T-helper 17 cell (primary cell): ENCODE data around the gene MYL7. TPM values are rescaled to one million over a fixed set of nuclear protein-coding genes. Genes with fewer than 3 reads are reported as not detected.

Experiments
- ATAC-seq: fragments of 150-1000 bp; cut with Tn5 transposase; 2 replicates; pipeline ENCODE4 v1.10.0; 2021; ENCODE audit warnings: mild to moderate bottlenecking, moderate library complexity
- DNase-seq, 3 donors: peaks; one replicate each; pipeline versions ENCODE4 v3.0.0 to v3.0.0-alpha.2; 2020 to 2021
- H3K9me3 ChIP-seq: one replicate; pipeline ENCODE4 v1.7.0; 2013; ENCODE audit warnings: low read length, mild to moderate bottlenecking; ENCODE audit not compliant: control insufficient read depth, poor library complexity, severe bottlenecking
- H3K27ac Mint-ChIP-seq: one replicate; pipeline ENCODE4 v1.8.0; 2022; ENCODE audit warnings: mild to moderate bottlenecking, moderate library complexity, mixed read lengths
- H3K27me3 Mint-ChIP-seq: one replicate; pipeline ENCODE4 v1.8.0; 2022; ENCODE audit warnings: mixed read lengths
- H3K36me3 Mint-ChIP-seq: one replicate; pipeline ENCODE4 v1.8.0; 2022; ENCODE audit warnings: low read depth, mixed read lengths
- H3K4me1 Mint-ChIP-seq: one replicate; pipeline ENCODE4 v1.8.0; 2022; ENCODE audit warnings: mild to moderate bottlenecking, mixed read lengths
- H3K4me3 Mint-ChIP-seq: one replicate; pipeline ENCODE4 v1.8.0; 2022; ENCODE audit warnings: mild to moderate bottlenecking, moderate library complexity, mixed read lengths
- total RNA-seq, 4 donors: library from RNA in 2 of 4; stranded (reverse) in 2 of 4; gene quantifications; one replicate each; pipeline ENCODE4 v1.2.3 and lab custom pipeline; 2022 to 2026

The MYL7 gene
- total RNA-seq, 2 donors from 2014 or later: not detected

DNA sequence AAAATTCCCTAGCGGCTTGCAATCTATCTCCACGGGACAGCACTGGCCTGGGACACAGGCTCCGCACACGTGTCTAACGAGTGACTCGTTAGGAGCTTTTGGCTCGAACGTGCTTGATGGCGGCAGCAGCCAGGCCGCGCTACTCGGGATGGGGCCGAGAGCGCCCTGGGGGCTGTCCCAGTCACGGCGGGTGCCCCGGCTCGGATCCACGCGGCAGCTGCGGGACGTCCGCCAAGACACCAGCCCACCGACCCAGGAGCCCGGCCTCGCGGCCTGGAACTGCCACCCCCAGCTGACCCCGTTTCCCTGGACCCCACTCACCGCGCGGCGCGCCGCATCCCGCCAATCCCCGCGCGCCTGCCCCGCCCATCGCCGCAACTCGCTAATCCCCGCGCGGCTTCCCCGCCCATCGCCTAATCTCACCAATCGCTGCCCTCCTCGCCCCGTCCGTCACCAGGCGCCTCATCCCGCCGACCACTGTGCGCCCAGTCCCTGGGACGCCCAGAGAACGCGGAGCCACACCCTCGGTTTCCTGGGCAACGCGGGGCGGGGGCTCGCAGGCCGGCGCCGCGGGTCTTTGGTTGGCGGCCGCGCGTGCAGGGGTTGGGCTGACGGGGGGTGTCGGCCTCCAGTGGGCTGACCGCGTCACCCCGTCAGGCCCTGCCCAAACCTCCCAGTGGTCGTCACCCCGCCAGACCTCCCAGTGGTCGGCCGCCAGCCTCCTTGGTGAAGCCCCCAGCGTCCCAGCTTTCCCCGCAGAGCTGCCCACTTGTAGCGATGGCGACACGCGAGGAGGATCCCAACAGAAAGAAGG is 17.7 kb downstream of the MYL7 start, which contains the start of gene POLD2:
TSS of gene POLD2 (minus strand) at position 359 of the 814 bp plus-strand sequence. CDS start 1,495 bp downstream, outside the sequence.
- Mint-ChIP-seq H3K36me3 (no peaks in the 10 kb centered on the region), H3K4me3 (peak within 1 kb of the TSS; percentile 96), H3K4me1 (peaks cover 14% of the 10 kb centered on the region), H3K27ac (peak within 1 kb of the TSS; percentile 90), H3K27me3 (no peaks in the 10 kb centered on the region)
- DNase-seq (peak; percentile 95 to 96 (median 96)), ATAC-seq (peak; percentile 99)
- H3K9me3 ChIP-seq: no peaks in the 10 kb centered on the region

DNA sequence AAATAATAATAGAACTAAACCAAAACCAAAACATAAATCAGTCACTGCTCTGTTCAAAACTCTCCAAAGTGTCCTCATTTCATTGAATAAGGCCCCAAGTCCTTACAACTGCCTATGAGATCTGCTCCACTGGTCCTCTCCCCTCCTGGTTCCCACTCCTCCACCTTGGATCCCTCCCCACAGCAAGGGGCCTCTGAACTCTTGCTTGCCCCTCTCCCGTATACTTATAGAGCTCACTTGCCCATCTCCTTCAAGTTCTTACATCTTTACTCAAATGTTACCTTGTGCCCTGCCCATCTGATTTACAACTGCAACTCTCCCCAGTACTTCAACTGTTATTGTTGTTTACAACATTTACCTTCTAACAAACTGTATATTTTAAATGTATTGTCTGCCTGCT is 18.6 kb downstream of the MYL7 start:
- Mint-ChIP-seq H3K36me3 (no peaks in the 10 kb centered on the region), H3K4me1 (peaks cover 14% of the 10 kb centered on the region), H3K4me3 (peak overlapping the region; percentile 96), H3K27me3 (no peaks in the 10 kb centered on the region), H3K27ac (peak overlapping the region; percentile 90)
- DNase-seq (no peak), ATAC-seq (no peak)
- H3K9me3 ChIP-seq: no peaks in the 10 kb centered on the region

DNA sequence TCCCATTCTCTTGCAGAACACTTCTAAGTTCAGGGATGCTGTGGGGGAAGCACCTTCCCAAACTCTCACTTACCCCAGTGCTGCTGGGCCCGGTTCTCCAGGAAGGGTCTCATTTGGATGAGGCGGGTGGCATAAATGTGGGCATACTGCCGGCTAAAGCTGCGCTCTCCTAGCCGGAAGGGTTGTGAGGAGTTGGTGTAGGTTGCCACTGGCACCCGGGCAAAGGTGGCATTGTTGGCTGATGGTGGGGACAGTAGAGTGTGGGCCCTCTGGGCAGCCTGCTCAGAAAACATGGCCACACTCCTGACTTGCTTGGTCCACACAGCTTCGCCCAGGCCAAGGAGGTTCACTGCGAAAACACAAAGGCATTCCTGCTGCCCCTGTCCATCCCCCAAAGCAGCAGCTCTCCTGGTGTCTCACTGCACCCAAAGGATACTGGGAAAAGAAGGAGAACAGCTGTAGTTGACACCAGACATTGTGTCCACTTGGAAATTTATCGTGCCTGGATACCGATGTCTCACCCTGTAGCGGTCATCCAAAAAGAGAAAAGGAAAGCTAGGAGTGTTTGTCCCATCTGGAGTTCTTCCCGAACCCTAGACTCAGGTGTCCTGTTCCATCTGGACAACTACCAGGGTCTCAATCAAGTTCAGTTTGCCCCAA is 19.2 kb downstream of the MYL7 start:
- peaks cover 14% of the 10 kb centered on the region for H3K4me1 Mint-ChIP-seq
- H3K4me3 Mint-ChIP-seq: peak overlapping the region; percentile 96
- ATAC-seq: no peak
- no peaks in the 10 kb centered on the region for H3K9me3 ChIP-seq
- peak overlapping the region; percentile 90 for H3K27ac Mint-ChIP-seq
- no peaks in the 10 kb centered on the region for H3K36me3 Mint-ChIP-seq
- no peaks in the 10 kb centered on the region for H3K27me3 Mint-ChIP-seq
- no peak for DNase-seq

DNA sequence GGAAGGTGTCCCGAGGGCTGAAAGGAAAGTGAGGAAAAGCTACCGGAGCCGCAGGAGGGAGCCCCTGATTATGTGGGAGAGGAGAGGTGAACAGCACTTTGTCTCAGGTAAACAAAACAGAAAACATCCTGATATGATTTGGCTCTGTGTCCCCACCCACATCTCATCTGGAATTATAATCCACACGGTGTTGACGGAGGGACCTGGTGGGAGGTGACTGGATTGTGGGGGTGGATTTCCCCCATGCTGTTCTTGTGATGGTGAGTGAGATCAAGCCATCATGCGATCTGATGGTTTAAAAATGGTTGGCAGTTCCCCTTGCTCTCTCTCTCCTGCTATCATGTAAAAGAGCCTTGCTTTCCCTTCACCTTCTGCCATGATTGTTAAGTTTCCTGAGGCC is 20.7 kb downstream of the MYL7 start:
- Mint-ChIP-seq H3K27me3 (no peaks in the 10 kb centered on the region), H3K4me1 (peaks cover 14% of the 10 kb centered on the region), H3K4me3 (no peak overlapping the region), H3K36me3 (no peaks in the 10 kb centered on the region), H3K27ac (peak overlapping the region; percentile 53)
- DNase-seq: no peak
- ATAC-seq: no peak
- H3K9me3 ChIP-seq: no peaks in the 10 kb centered on the region

DNA sequence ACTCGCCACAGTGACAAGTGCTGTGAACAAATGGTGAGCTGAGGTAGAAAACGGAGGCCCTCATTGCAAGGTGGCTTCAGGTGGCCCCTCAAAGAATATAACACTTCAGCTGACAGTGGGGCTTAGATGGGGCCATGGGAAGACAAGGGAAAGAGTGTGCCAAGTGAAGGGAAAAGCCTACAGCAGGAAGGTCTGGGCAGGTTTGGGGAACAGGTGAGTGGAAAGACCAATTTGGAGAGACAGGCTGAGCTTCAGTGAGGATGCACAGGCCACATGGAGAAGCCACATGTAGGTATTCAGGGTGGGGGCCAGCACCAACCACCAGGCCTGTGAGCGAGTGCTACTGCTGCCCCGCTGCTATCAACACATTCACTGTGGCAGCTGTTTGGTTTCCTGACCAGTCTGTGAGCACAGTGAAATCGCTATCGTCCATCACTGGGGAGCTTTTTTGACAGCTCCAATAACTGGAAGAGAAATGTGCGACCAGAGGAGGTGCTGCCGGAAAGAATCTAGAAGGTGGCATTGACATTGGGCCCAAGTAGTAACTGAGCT is 21.2 kb downstream of the MYL7 start:
- Mint-ChIP-seq H3K4me1 (peaks cover 14% of the 10 kb centered on the region), H3K27me3 (no peaks in the 10 kb centered on the region), H3K27ac (peak overlapping the region; percentile 37), H3K4me3 (no peak overlapping the region), H3K36me3 (no peaks in the 10 kb centered on the region)
- no peaks in the 10 kb centered on the region for H3K9me3 ChIP-seq
- no peak for ATAC-seq
- no peak for DNase-seq

DNA sequence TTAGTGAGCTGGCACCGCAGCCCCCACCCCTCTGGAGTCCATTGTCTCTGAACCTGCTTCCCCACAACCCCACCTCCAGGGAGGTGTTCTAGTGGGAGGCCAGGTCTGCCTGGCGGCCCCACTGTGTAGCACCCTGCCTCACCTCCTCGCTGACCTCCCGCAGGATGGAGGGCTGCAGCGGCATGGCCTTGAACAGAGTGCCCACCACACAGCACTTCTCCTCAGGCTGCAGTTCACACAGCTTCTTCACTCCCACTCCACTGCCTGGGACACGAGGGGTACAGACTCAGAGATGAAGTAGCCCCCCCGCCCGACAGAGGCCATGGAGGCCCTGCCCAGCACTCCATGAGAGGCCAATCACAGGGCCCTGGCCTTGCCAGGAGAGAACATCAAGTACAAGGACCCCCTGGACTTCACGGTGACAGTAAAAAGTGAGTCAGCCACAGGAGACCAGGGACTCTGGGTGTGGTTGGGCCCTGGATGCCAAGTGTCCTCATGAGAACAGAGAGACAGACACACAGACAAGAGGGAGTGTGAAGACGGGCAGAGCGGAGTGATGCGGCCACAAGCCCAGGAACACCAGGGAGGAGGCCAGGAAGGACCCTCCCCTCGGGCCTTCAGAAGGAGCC is 23.2 kb downstream of the MYL7 start:
- no peaks in the 10 kb centered on the region for H3K9me3 ChIP-seq
- no peak overlapping the region for H3K4me3 Mint-ChIP-seq
- no peaks in the 10 kb centered on the region for H3K27me3 Mint-ChIP-seq
- no peak overlapping the region for H3K27ac Mint-ChIP-seq
- ATAC-seq (no peak), DNase-seq (no peak)
- H3K4me1 Mint-ChIP-seq: peaks cover 11% of the 10 kb centered on the region
- no peaks in the 10 kb centered on the region for H3K36me3 Mint-ChIP-seq

DNA sequence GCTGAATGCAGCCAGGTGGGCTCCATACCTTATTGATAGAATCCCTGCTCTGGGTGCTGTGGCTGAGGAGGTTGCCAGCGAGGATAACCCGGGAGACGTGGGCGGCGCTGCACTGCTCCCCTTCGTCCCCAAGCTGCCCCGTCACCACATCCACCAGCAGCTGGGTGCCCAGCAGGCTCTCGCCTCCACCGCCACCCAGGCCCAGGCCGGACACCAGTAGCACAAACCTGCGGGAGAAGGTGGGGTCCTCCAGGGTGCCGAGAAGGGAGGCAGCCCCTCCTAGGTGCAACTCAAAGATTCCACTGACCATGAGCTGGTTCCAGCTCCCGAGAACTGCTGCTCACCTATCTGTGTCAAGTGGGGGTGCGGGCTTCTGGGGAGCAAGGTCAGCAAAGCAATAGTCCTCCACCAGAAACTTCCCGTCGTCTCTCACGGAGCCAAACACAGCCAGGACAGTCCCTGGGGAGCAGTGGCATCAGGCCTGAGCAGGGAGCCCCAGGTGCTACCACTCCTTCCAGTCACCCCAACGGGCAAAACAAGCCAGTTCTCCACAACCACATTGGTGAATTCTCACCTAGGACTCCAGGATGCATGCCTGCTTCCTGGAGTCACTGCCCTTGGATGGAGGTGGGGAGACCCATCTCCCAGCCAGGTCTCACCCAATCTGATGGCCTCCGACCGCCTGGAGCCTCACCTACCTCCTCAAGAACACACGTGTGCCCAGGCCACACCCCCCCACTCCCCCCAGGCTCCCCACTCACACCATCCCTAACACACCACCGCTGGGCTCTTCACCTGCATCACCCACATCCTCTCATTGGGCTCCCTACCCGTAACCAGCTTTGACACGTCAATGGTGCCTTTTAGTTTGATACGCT is 24.1 kb downstream of the MYL7 start:
- H3K36me3 Mint-ChIP-seq: no peaks in the 10 kb centered on the region
- H3K27ac Mint-ChIP-seq: no peak overlapping the region
- ATAC-seq (no peak), DNase-seq (no peak)
- no peaks in the 10 kb centered on the region for H3K27me3 Mint-ChIP-seq
- H3K4me1 Mint-ChIP-seq: peaks cover 7% of the 10 kb centered on the region
- no peak overlapping the region for H3K4me3 Mint-ChIP-seq
- no peaks in the 10 kb centered on the region for H3K9me3 ChIP-seq

DNA sequence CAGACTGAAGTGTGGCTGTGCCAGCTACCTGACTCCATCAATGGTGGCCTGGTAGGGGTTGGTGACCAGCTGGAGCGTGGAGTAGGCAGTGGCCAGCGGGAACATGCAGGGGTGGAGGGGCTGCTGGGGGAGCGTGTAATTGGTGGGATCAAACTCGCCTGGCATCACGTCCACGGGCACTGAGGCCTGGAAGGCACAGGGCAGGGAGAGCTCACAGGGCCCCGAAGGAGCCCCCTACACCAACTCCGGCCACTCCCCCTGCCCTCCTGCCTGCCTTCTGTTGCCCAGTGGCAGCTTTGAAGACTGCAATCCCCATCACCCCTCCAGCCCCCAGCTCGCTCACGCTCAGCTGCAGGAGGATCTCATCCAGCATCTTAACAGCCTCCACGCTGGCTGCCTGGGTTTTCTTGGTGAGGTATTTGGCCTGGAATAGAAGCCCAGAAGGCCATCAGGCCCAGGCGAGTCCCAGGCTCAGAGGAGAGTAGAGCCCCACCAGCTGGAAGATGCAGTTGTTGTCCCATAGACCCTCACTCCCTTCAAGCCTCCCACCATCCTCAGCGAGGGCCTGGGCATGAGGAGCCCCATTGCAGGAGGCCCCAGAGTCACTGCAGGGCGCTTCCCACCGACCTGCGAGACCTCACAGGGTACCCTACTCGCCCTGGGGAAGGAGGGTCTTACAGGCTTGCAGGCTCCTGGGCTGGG is 24.9 kb downstream of the MYL7 start:
- Mint-ChIP-seq H3K4me1 (peaks cover 7% of the 10 kb centered on the region), H3K27ac (no peak overlapping the region), H3K27me3 (no peaks in the 10 kb centered on the region), H3K4me3 (no peak overlapping the region), H3K36me3 (no peaks in the 10 kb centered on the region)
- ATAC-seq (no peak), DNase-seq (no peak)
- H3K9me3 ChIP-seq: no peaks in the 10 kb centered on the region

DNA sequence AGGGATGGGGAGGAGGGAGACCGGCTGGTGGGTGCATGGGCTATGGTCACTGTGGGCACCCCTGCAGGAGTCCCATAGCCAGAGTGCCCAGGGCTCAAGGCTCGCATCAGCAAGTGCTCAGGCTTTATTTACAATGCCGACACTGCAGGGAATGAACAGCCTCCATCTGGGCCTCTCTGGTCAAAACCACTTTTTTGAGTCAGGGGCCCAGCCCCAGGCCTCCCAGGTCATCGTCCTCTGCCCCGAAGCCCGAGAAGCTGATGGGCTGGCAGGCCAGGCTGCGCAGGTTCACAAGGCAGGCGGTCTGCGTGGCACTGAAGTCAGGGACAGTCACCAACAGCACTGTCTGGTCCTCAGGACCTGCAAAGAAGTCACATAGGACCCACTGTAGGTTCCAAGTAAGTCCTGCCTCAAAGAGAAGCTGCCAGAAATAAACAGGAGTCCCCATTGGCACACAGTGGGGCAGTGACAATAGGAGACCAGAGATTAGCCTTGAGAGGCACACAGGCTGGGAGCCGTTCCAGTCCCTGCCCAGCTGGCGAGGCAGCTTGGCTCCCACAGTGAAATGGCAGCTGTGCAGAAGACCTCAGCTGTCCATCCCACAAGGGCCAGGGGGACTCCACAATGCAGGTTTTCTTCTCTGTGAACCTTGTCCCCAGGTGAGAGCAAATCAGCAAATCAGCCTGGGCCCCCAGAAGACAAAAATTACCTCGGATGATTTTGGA is 26.4 kb downstream of the MYL7 start:
- H3K9me3 ChIP-seq: no peaks in the 10 kb centered on the region
- Mint-ChIP-seq H3K36me3 (no peaks in the 10 kb centered on the region), H3K4me3 (no peak overlapping the region), H3K4me1 (peaks cover 3% of the 10 kb centered on the region), H3K27me3 (no peaks in the 10 kb centered on the region), H3K27ac (no peak overlapping the region)
- DNase-seq: no peak
- no peak for ATAC-seq

DNA sequence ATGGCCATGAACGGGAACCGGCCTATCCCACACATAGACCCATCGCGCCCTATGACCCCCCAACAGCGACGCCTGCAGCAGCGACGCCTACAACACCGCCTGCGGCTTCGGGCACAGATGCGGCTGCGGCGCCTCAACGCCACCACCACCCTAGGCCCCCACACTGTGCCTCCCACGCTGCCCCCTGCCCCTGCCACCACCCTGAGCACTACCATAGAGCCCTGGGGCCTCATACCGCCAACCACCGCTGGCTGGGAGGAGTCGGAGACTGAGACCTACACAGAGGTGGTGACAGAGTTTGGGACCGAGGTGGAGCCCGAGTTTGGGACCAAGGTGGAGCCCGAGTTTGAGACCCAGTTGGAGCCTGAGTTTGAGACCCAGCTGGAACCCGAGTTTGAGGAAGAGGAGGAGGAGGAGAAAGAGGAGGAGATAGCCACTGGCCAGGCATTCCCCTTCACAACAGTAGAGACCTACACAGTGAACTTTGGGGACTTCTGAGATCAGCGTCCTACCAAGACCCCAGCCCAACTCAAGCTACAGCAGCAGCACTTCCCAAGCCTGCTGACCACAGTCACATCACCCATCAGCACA is 27.3 kb downstream of the MYL7 start:
- Mint-ChIP-seq H3K27ac (no peak overlapping the region), H3K4me3 (no peak overlapping the region), H3K4me1 (no peaks in the 10 kb centered on the region), H3K36me3 (no peaks in the 10 kb centered on the region), H3K27me3 (no peaks in the 10 kb centered on the region)
- ATAC-seq (no peak), DNase-seq (no peak)
- no peaks in the 10 kb centered on the region for H3K9me3 ChIP-seq

DNA sequence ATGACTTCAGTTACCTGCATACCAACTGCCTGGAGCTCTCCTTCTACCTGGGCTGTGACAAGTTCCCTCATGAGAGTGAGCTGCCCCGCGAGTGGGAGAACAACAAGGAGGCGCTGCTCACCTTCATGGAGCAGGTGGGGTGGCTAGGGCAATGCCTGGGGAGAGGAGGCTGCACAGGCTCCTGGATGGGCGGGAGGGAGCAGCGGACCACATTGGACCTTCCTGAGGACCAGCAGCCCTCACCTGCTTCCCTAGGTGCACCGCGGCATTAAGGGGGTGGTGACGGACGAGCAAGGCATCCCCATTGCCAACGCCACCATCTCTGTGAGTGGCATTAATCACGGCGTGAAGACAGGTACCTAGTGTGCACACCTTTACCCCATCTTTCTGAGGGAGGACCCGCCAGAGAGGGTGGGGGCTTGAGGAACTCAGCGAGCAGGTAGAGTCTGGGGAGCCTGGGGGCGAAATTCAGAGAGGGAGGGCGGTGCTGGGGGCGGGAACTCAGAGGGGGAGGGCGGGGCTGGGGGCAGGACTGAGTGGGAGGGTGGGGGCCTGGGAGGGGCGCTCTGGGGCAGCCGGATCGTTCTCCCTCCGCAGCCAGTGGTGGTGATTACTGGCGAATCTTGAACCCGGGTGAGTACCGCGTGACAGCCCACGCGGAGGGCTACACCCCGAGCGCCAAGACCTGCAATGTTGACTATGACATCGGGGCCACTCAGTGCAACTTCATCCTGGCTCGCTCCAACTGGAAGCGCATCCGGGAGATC is 28.0 kb downstream of the MYL7 start:
- DNase-seq: no peak
- H3K36me3 Mint-ChIP-seq: no peaks in the 10 kb centered on the region
- H3K27ac Mint-ChIP-seq: no peak overlapping the region
- no peaks in the 10 kb centered on the region for H3K4me1 Mint-ChIP-seq
- H3K27me3 Mint-ChIP-seq: no peaks in the 10 kb centered on the region
- H3K9me3 ChIP-seq: no peaks in the 10 kb centered on the region
- no peak overlapping the region for H3K4me3 Mint-ChIP-seq
- no peak for ATAC-seq
